Adrenal gland (tissue), 5 donors: Measurements from ENCODE around the gene EXD3.

ENCODE experiments used
- POLR2A ChIP-seq, 2 donors: fragments of 450-650 bp; IDR thresholded peaks; one replicate each; pipeline ENCODE4 v1.6.1; 2017; ENCODE audit warnings: antibody characterized with exemption in 2 of 2, mild to moderate bottlenecking in 2 of 2, moderate library complexity in 1 of 2
- TF ChIP-seq, protein P1 (sequence below), 6 experiments: fragments of 450-650 bp in 4 of 6; fragments of 200-600 bp in 2 of 6; sonication (generic) in 1 of 6; IDR thresholded peaks; 1 replicate in 5 of 6; 2 replicates in 1 of 6; pipeline versions ENCODE4 v1.5.1 to v1.8.0; 2016 to 2021; ENCODE audit warnings: antibody characterized with exemption in 6 of 6, mild to moderate bottlenecking in 2 of 6, moderate library complexity in 1 of 6
- donor health status: DM: no; HTN: no; CAD: no.

DNA sequence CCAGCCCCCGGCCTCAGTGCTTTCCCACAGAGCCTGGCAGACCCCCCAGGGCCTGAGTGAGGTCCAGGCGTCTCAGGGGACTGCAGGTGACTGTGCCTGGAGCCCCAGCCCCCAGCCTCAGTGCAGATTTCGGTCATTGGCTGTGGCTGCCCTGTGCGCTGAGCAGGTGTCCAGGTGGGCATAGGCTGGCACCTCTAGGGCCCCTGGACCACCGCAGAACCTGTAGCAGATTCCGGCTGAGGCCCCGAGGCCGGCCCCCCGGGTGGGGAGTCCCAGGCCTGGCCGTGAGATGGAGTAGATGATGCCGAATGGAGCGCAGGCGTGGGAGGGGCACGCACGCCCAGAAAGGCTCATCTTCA lies 12.1 kb downstream of the EXD3 start:
- TF ChIP-seq, protein P1, sequence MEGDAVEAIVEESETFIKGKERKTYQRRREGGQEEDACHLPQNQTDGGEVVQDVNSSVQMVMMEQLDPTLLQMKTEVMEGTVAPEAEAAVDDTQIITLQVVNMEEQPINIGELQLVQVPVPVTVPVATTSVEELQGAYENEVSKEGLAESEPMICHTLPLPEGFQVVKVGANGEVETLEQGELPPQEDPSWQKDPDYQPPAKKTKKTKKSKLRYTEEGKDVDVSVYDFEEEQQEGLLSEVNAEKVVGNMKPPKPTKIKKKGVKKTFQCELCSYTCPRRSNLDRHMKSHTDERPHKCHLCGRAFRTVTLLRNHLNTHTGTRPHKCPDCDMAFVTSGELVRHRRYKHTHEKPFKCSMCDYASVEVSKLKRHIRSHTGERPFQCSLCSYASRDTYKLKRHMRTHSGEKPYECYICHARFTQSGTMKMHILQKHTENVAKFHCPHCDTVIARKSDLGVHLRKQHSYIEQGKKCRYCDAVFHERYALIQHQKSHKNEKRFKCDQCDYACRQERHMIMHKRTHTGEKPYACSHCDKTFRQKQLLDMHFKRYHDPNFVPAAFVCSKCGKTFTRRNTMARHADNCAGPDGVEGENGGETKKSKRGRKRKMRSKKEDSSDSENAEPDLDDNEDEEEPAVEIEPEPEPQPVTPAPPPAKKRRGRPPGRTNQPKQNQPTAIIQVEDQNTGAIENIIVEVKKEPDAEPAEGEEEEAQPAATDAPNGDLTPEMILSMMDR (IDR thresholded peaks at IDR 0.05) = no peak
- no peak for TF ChIP-seq POLR2A (IDR thresholded peaks at IDR 0.05)
